NT2/D1 (cell line): Measurements from ENCODE around the gene TMC8.

Experiments
- SUZ12 ChIP-seq: IDR thresholded peaks from 2 replicates; pipeline ENCODE4 v1.6.1; 2011; ENCODE audit not compliant: insufficient read length, insufficient read depth; ENCODE audit errors: extremely low read depth
- ZNF274 ChIP-seq: IDR thresholded peaks from 2 replicates; pipeline ENCODE4 v1.6.1; 2011; ENCODE audit warnings: mild to moderate bottlenecking, low read depth, low read length

GRCh38 chr17:78089576-78090281 lies 40.8 kb upstream of the TMC8 start:
- TF ChIP-seq ZNF274 (no peak), SUZ12 (no peak)
